ENCODE results near the gene RUNX3. TPM values are rescaled to one million over a fixed set of nuclear protein-coding genes. Genes with fewer than 3 reads are reported as not detected.

Gene RUNX3
- total RNA-seq, 2 donors from 2014 or later, result 1.6 to 5.7 TPM

DNA sequence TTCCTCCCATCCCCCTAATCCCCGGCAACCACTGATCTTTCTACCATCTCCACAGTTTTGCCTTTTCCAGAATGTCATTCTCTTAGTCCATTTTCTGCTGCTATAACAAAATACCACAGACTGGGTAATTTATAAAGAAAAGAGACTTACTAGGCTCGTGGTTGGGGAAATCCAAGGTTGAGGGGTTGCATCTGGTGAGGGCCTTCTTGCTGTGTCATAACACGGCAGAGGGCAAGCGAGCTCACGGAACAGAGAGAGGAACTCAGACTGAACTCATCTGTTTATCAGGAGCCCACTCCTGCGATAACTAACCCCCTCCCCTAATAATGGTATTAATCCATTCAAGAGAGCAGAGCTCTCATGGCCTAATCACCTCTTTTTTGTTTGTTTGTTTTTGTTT lies 52.0 kb downstream of the RUNX3 start:
- ATAC-seq, result no peak
- intact Hi-C loops (cut with DNase I, micrococcal nuclease), result no loop called here
- no peak for DNase-seq

DNA sequence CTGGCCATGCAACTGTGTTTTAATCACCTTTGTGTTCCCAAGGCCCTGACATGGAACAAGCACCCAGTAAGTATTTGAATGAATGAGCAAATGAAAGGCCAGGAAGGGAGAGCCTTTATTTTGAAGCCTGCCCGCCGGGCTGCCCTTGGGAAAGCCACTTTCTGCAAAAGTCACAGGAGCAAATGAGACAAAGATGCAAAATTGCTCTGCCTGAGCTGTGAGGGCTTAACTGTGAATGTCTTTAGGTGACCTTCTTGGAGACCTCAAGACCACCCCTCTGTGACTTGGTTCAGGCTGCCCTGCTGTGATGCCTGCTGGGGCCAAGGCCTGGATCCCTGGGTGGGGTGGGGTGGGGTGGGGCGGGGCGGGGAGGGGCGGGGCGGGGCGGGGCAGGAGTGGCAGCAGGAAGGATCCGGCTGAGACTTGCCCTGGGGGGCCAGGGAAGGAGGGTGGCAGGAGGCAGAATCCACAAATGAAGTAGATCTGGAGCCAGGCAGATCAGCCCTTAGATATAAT lies 54.0 kb downstream of the RUNX3 start:
- DNase-seq (no peak), ATAC-seq (peak; percentile 61)
- intact Hi-C loops (cut with DNase I, micrococcal nuclease), result no loop called here

DNA sequence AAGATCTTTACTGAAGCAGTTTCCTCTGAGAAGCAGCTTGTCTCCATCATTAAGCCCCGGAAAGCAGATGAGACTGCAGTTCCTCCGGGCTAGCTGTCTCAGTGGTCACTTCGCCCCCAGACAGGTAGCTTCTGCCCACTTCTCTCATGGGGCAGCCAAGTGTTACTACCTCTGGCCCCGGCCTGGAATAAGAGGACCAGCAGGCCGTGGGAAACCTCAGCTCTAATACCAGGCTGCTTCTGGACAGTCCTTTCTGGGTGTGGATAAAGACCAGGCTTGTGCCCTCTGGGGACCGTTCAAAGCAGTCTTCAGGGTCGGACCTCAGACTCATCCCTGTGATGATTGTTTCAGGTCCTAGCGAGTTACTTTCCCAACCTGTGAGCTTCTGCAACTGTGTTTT lies 54.8 kb downstream of the RUNX3 start:
- ATAC-seq (no peak), DNase-seq (no peak)
- intact Hi-C loops (cut with DNase I, micrococcal nuclease), result no loop called here

DNA sequence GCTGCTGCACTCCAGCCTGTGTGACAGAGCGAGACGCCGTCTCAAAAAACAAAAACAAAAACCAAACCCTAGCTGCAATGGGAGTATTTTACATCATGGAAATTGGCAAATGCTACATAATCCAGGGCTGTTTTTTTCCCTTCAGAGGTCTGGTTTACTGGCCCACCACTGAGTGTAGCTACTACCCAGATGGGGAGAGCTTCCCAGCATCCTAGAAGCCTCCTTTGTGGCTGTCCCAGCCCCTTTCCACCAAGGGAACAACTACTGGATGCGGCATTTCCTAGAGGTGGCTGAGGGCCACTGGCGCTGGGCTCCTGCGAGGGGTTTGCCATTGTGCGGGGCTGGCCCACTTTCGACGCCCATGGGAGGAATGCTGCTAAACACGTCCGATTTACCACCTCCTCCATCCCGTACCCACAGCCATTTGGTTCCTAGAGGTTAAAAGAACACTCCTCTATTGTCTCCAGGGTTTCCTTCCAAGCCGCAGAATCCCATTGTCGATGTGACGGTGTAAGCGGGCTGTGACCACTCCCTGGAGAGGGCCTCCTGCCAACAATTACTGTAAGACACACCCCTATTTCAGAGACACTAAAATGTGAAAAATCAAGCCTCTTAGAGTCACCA lies 55.4 kb downstream of the RUNX3 start:
- intact Hi-C loops (cut with DNase I, micrococcal nuclease), result no loop called here
- ATAC-seq (peak; percentile 66), DNase-seq (no peak)

DNA sequence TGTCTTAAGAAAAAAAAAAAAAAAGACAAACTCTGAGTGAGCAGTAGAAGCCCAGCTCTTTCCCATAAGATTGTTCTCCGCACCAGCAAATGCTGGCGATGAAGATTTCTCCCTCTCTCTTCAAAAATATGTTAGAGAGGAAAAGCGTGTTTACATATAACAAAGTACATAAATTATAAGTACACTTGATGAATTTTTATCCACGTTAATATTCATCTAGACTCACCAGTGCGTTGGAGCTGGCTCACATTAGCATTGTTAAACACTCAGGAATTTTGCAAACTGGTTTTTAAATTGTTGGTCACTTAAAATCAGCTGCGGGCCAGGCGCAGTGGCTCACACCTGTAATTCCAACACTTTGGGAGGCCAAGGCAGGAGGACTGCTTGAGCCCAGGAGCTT lies 56.0 kb downstream of the RUNX3 start:
- DNase-seq, result no peak
- ATAC-seq, result no peak

DNA sequence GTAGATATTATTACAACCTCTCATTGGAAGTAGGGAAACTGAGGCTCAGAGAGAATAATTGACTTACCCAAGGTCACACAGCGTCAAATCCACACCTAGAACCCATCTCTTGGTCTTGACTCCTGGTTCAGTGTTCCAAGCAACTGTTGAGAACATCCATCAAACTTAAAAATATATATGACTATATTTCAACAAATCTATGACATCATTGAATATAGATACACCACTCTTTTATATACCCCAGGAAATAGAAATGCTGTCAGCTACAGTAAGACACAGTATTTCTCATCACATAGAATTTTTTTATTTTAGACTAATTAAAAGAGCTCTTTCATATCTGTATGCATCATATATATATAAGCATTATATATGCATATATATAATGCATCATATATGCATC lies 56.9 kb downstream of the RUNX3 start:
- intact Hi-C loops (cut with DNase I, micrococcal nuclease), result no loop called here
- ATAC-seq (no peak), DNase-seq (no peak)

More for the DNA sequence above, 56.0 kb downstream of the RUNX3 start:
- intact Hi-C loops (cut with DNase I, micrococcal nuclease), result no loop called here

DNA sequence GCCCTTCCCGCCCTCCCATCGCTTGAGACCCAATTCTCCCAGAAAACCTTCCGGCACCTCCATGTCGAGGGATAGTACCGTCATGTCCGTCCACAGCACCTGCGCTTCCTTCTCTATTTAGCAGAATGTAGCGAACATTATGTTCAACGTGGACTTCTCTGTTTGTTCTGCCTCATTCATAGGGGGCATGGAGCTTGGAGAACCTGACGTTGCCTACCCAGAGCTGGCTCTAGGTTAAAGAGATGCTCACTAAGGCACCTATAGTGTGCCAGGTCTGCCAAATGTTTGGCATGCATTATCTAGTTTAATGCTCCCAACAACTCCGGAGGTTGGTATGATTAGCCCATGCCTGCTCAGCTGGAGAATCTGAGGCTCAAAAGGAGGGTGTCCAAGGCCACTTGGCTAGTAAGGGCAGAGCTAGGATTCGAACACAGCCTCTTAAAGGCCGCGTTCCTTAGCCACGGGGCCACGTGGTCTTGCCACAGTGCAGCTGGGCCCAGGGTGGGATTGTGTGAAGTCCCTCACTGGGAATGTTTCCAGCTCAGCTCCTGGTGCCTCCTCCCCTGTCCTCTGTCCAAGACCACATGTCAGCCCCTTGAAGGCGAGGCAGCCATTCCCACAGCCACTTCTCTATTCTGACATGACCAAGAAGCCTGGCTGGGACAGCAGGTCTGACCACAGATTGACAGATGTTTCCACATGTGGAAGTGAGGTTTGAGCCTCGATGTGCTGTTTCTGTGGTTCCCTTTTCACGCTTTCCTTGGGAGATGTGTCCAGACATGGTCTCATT lies 57.8 kb downstream of the RUNX3 start:
- ATAC-seq, result no peak

DNA sequence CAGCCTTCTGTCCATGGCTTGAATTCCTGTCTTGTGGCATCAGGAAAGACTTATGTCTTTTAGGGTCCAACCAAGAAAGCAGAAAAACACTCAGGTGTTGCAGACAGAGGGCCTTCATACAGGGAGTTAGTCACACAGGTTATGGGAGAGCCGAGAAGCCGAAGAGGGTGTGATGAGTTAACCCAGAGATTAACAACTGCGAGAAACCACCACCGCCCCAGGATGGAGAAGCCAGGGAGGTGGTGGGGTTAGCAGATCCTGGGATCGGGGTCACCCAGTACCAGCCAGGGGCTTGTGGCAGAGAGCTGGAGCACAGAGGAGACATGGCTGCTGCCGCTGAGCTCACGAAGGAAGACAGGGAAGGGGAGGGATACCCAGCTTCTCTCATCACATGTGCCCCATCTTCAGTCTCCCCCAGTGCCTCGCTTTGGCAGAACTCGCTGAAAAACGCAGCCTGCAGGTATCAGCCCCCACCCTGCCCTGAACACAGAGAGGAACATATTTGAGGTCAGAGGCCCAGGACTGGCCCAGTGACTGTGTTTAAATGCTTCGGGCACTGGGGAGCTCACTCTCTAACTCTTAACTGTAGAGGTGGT lies 58.7 kb downstream of the RUNX3 start:
- intact Hi-C loops (cut with DNase I, micrococcal nuclease), result no loop called here
- ATAC-seq (no peak), DNase-seq (no peak)

More for the DNA sequence above, 57.8 kb downstream of the RUNX3 start:
- intact Hi-C loops (cut with DNase I, micrococcal nuclease), result no loop called here
- DNase-seq, result no peak

DNA sequence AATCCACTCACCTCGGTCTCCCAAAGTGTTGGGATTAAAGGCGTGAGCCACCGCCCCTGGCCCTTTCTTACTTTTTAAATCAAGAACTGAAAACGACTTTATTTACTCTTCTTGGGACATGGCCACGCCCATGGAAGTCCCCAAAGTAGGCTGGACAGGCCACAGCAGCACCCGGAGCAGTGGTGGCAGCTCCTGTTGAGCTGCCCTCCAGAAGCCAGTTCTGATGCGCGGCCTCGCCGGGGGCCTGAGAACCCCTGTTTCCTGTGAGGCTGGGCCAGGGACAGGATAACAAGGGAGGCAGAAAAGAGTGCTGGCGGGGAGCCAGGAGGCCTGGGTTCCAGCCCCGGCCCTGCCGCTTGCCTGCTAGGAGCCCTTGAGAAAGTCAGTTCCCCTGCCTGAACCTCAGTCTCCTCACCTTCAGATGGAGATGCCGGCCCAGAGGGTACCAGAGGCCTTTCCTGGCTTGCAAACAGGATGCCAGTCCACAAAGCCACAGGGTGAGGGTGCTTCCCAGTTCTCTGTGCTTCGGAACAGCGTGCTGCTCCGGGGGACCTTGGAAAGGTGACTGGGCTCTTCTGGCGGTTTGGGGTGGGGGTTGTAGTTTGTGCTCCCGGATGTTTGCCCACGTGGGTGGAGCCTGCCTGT lies 59.4 kb downstream of the RUNX3 start:
- ATAC-seq (no peak), DNase-seq (no peak)
- intact Hi-C loops (cut with DNase I, micrococcal nuclease), result no loop called here

DNA sequence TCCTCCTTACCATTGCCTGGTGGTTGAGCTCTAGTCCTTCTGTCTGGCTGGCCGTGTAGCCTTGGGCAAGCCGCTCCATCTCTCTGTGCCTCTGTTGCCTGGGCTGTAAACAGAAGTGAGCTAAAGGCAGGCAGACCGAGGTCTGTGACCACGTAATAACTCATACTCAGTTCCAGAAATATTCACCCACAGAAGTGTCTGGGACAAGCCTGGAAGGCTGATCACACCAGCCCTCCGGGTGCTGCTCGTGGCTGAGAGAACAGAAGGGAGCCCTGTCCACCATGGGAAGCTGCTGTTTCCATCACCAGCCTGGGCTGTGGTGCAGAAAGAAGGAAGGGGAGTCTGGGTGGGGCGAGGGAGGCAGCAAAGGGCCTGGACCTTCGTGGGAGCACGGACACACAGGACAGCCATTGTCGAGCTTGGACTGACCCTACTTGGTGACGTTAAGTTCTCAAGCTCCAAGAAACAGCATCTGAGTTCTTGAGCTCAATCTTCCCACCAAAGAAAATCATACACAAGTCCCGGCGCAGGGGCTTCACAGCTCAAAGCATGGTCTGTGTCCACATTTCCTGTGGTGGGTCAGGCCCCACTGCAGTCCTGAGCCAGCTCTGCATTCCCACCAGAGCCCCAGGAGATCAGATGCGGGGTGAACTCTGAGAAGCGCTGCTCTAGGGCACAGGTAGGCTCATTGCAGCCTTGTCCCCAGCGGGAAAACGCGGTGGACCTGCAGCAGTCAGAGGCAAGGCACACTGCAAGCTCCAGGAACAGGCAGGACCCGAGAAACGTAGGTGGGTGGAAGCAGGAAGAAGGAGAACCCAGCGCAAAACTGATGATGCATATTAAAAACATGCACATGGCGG lies 61.8 kb downstream of the RUNX3 start:
- intact Hi-C loops (cut with DNase I, micrococcal nuclease), result no loop called here
- DNase-seq, result no peak
- no peak for ATAC-seq

DNA sequence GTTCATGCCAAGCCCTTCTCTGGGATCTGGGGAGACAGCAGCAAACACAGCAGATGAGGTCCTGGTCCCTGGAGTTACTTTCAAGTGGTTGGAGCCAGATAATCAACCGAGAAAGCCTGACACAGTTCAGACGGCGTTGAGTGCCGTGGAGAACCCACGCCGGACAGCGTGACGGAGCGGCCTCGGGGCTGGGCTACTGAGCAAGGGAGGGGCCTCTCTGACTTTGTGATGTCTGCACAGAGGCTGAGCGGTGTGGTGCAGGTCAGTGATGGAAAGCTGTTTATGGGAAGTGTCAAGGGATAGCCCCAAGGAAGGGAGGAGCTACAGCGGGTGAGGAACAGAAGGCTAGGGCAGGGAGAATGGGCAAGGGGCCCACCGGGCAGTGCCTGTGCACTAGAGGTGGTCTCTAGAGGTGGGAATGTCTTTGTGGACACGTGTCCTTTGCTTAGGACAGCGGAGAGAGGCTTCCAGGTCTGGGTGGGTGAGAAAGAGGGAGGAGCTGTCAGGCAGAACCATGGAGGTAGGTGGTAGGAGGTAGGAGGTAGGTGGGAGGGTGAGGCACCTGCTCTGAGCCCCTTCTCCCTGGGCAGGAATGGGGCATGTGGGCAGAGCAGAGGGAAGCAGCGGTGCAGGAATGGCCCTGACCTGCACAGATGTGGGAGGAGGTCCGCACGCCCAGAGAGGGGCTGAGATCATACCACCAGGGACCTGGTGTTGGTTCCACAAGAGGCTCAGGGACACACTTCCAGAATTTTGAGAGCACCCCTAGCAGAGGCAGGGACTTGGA lies 62.8 kb downstream of the RUNX3 start:
- ATAC-seq (no peak), DNase-seq (no peak)
- intact Hi-C loops (cut with DNase I, micrococcal nuclease), result no loop called here

DNA sequence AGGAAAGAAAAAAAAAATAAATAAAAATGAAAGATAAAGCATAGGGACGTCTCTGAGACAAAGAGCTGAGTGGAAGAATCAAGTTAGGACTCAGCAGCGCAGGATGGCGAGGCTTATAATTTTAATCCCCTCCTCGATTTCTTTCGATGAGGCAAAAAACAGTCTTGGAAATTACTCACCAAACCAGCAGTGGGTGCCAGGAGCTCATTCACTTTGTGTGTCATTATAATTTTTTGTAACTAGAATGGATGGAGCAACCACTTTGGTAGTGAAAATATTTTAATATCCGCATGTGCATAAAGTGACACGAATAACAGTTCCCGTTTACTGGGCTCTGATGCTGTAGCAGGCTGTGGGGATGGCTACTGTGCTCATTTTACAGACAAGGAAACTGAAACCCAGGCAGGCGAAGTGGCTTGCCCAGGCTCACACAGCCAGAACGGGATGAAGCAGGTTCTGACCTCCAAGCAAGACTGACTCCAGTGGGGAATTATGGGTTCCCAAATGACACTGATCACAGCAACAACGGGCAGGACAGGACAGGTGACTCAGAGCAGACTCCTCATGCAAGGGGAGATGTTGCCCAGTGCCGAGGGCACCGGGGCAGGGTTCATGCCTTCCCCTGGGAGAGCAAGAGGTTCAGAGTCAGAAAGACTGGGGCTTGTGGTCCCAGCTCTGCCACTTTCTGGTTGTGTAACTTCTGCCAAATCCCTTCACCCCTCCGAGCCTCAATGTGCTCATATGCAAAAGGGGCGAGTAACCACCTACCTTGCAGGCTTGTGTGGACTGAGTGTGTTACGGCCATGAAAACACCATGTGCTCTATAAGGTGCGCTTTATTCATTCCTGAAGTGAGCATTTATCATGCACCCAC lies 63.6 kb downstream of the RUNX3 start:
- DNase-seq (no peak), ATAC-seq (no peak)
- intact Hi-C loops (cut with DNase I, micrococcal nuclease), result no loop called here

DNA sequence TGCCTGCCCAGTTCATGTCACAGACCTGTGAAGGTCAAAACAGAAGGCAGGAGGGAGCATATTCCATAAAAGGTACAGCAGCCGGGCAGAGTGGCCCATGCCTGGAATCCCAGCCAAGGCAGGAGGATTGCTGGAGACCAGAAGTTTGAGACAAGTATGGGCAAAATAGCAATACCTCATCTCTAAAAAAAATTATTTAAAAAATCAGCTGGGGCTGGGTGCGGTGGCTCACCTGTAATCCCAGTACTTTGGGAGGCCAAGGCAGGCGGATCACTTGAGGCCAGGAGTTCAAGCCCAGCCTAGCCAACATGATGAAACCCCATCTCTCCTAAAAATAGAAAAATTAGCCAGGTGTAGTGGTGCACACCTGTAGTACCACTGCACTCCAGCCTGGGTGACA lies 64.5 kb downstream of the RUNX3 start:
- no peak for DNase-seq
- intact Hi-C loops (cut with DNase I, micrococcal nuclease), result no loop called here
- ATAC-seq, result no peak

DNA sequence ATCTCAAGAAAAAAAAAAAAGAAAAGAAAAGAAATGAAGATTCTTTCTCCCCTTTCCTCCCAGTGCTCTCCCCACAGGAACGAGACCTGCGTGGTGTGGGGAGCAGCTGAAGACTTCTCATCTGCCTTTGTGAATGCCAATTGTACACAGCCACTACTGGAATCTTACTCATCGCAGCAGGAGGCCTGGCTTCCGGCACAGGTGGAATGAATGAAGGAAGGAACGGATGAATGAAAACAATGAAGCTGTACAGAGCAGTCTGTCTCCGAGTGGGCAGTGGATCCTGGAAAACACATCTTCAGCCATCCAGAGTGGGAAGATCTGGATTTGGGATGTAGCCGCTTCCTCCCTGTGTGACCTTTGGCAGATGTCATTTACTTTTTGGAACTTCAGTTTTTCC lies 64.9 kb downstream of the RUNX3 start:
- DNase-seq, result no peak
- intact Hi-C loops (cut with DNase I, micrococcal nuclease), result no loop called here

DNA sequence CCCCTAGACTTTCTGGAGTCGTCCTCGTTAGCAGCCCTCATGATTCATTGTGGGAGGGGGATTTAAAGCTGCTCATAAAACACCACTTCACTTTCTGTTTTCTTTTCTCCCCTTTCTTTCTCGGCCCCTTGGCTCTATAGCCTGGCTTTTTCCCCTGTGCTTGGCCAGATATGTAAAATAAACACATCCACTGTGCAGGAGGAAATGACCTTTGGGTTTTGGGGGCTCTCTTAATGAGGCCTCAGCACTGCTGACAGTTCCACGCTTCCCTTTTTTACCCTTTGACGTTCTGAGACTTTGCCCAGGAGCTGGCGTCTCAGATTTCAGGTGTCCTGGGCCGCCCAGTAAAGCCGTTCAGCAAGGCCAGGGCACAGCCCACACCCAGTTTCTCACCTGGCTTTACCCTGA lies 65.7 kb downstream of the RUNX3 start:
- peak; percentile 64 to 65 for DNase-seq
- ATAC-seq, result peak; percentile 79
- intact Hi-C loops (cut with DNase I, micrococcal nuclease), result no loop called here

More for the DNA sequence above, 64.9 kb downstream of the RUNX3 start:
- ATAC-seq, result no peak

DNA sequence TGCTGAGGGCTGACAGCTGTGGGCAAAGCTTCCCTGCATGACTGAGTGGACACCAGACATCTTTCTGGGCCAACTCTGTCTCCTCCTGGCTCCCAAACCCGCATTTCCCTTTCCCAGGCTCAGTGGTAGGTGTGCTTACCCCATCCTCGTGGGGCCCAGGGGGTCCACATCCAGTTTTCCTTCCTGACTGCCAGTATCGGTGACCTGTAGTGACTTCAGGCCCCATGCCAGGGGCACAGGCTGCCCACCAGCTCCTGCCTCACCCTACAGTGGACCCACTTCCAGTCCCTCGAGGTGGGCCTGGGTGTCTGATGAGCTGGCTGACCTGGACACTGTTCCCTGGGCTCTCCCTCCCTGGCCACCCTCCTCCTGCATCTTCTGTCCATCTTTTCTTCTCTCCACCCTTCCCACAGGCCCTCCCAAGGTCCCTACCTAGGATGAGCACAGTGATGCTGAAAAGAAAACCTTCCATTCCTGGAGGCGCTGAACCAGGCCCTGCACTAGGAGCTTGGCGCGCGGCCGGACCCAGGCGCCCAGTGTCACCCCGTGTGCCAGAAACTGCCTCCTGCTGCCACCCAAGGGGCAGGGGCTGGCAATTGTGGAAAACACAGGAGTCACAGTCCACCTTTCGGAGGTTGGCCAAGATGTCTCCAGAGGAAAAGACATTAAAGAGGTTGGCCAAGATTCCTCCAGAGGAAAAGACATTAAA lies 67.1 kb downstream of the RUNX3 start:
- DNase-seq (no peak), ATAC-seq (no peak)
- intact Hi-C loops (cut with DNase I, micrococcal nuclease), result no loop called here

Data from left colon (tissue), 2 donors.